IMR-90 (cell line): ENCODE results near the gene ZNF618. TPM values are rescaled to one million over a fixed set of nuclear protein-coding genes. Genes with fewer than 3 reads are reported as not detected.

Experiments used
- ATAC-seq: fragments of 200-7000 bp; cut with Tn5 transposase; 2 replicates; pipeline ENCODE4 v1.9.1; 2020; ENCODE audit warnings: low read depth, mild to moderate bottlenecking, moderate library complexity
- BruUV-seq: library from RNA; stranded (reverse); fragments of 400-500 nt; replicated peaks from 2 replicates; lab custom pipeline; 2021; lab: Mats Ljungman, UMichigan
- CTCF ChIA-PET: fragments of 300-600 bp; formaldehyde crosslinking; extraction: SDS; loops from one replicate; lab custom pipeline; 2021; ENCODE audit warnings: antibody characterized with exemption; lab: Yijun Ruan, JAX
- POLR2A ChIA-PET: fragments of 300-600 bp; sonication (Branson Sonifier 250); formaldehyde crosslinking; loops from one replicate; lab custom pipeline; 2022; ENCODE audit warnings: antibody characterized with exemption; ENCODE audit not compliant: unreplicated experiment; lab: Charles Lee
- DNase-seq: peaks from one replicate; pipeline ENCODE4 v3.0.0; 2013
- H2AFZ ChIP-seq: replicated peaks from 2 replicates; pipeline ENCODE3; 2013; ENCODE audit warnings: low read length, mild to moderate bottlenecking; ENCODE audit not compliant: poor library complexity
- H2AK5ac ChIP-seq: 2 replicates; pipeline ENCODE4 v1.6.1; 2013; ENCODE audit warnings: low read depth, low read length, inconsistent platforms
- H2AK9ac ChIP-seq: replicated peaks from 2 replicates; pipeline ENCODE3; 2013; ENCODE audit warnings: mild to moderate bottlenecking, low read depth, low read length, moderate library complexity; ENCODE audit not compliant: poor library complexity
- H2BK120ac ChIP-seq: 2 replicates; pipeline ENCODE4 v1.6.1; 2013; ENCODE audit warnings: low read depth, low read length, inconsistent platforms
- H2BK15ac ChIP-seq: 3 replicates; pipeline ENCODE4 v1.6.1; 2013; ENCODE audit warnings: low read depth, low read length, inconsistent platforms
- H2BK20ac ChIP-seq: 2 replicates; pipeline ENCODE4 v1.6.1; 2013; ENCODE audit warnings: low read depth, mild to moderate bottlenecking, inconsistent platforms, low read length, moderate library complexity
- H2BK5ac ChIP-seq: 2 replicates; pipeline ENCODE4 v1.6.1; 2013; ENCODE audit warnings: mild to moderate bottlenecking, low read depth, low read length, inconsistent platforms; ENCODE audit not compliant: poor library complexity, severe bottlenecking
- H3K14ac ChIP-seq: replicated peaks from 2 replicates; pipeline ENCODE4 v1.6.1; 2013; ENCODE audit warnings: low read depth, low read length, inconsistent platforms
- H3K18ac ChIP-seq: 2 replicates; pipeline ENCODE4 v1.6.1; 2013; ENCODE audit warnings: low read depth, low read length, control low read depth
- H3K23ac ChIP-seq: 2 replicates; pipeline ENCODE4 v1.6.1; 2013; ENCODE audit warnings: low read depth, low read length, inconsistent platforms
- H3K27ac ChIP-seq: 2 replicates; pipeline ENCODE4 v1.5.1; 2013; ENCODE audit warnings: mild to moderate bottlenecking, control low read depth, low read length; ENCODE audit not compliant: insufficient read depth
- H3K27me3 ChIP-seq: 2 replicates; pipeline ENCODE4 v1.6.1; 2013; ENCODE audit warnings: low read length; ENCODE audit not compliant: control insufficient read depth, insufficient read depth
- H3K36me3 ChIP-seq: 2 replicates; pipeline ENCODE4 v1.6.1; 2013; ENCODE audit warnings: low read length, mixed read lengths; ENCODE audit not compliant: control insufficient read depth, insufficient read depth
- H3K4ac ChIP-seq: 2 replicates; pipeline ENCODE4 v1.6.1; 2013; ENCODE audit warnings: low read depth, low read length, inconsistent platforms
- H3K4me1 ChIP-seq: 2 replicates; pipeline ENCODE4 v1.6.1; 2013; ENCODE audit warnings: low read length, mixed read lengths; ENCODE audit not compliant: control insufficient read depth, insufficient read depth
- H3K4me2 ChIP-seq: 2 replicates; pipeline ENCODE4 v1.6.1; 2013; ENCODE audit warnings: low read depth, mild to moderate bottlenecking, control low read depth, low read length, moderate library complexity
- H3K4me3 ChIP-seq: 2 replicates; pipeline ENCODE4 v1.5.1; 2013; ENCODE audit warnings: low read depth, mild to moderate bottlenecking, control low read depth, low read length, moderate library complexity; ENCODE audit not compliant: insufficient read depth
- H3K56ac ChIP-seq: 2 replicates; pipeline ENCODE4 v1.6.1; 2013; ENCODE audit warnings: low read length, inconsistent platforms; ENCODE audit not compliant: insufficient read depth; ENCODE audit errors: extremely low read depth
- H3K79me1 ChIP-seq, 2 experiments: 2 replicates each; pipeline ENCODE4 v1.6.1; 2013; ENCODE audit warnings: low read length in 2 of 2, inconsistent platforms in 1 of 2, low read depth in 1 of 2
- H3K9ac ChIP-seq: 2 replicates; pipeline ENCODE4 v1.6.1; 2013; ENCODE audit warnings: low read depth, low read length, control low read depth
- H3K9me1 ChIP-seq: 2 replicates; pipeline ENCODE4 v1.6.1; 2013; ENCODE audit warnings: low read length, inconsistent platforms; ENCODE audit not compliant: insufficient read depth
- H3K9me3 ChIP-seq: 2 replicates; pipeline ENCODE4 v1.6.1; 2013; ENCODE audit warnings: low read length; ENCODE audit not compliant: control insufficient read depth, insufficient read depth
- H4K20me1 ChIP-seq: 2 replicates; pipeline ENCODE4 v1.6.1; 2013; ENCODE audit warnings: low read length, inconsistent platforms; ENCODE audit not compliant: insufficient read depth
- H4K5ac ChIP-seq: 2 replicates; pipeline ENCODE4 v1.6.1; 2013; ENCODE audit warnings: mild to moderate bottlenecking, low read depth, low read length, control low read depth
- H4K8ac ChIP-seq, 2 experiments: 2 replicates each; pipeline ENCODE4 v1.6.1; 2013; ENCODE audit warnings: low read depth in 2 of 2, low read length in 2 of 2, control low read depth in 1 of 2, inconsistent platforms in 1 of 2
- H4K91ac ChIP-seq: 2 replicates; pipeline ENCODE4 v1.6.1; 2013; ENCODE audit warnings: low read depth, low read length, inconsistent platforms; ENCODE audit not compliant: insufficient read depth
- BHLHE40 ChIP-seq: fragments of 150-350 bp; IDR thresholded peaks from 2 replicates; pipeline ENCODE4 v1.6.1; 2016; ENCODE audit warnings: mild to moderate bottlenecking, low read depth, low read length
- CEBPB ChIP-seq: IDR thresholded peaks from 2 replicates; pipeline ENCODE4 v1.6.1; 2012; ENCODE audit warnings: low read depth, low read length, improper control_type of control experiment
- CHD1 ChIP-seq: IDR thresholded peaks from 2 replicates; pipeline ENCODE4 v1.6.1; 2012; ENCODE audit warnings: low read depth, low read length, improper control_type of control experiment
- CTCF ChIP-seq: conservative IDR thresholded peaks from 2 replicates; pipeline ENCODE4 v1.5.1; 2012; ENCODE audit warnings: mild to moderate bottlenecking, low read depth, low read length, improper control_type of control experiment
- FOS ChIP-seq: fragments of 150-350 bp; IDR thresholded peaks from 2 replicates; pipeline ENCODE4 v1.6.1; 2016; ENCODE audit warnings: low read depth, low read length
- MAZ ChIP-seq: IDR thresholded peaks from 2 replicates; pipeline ENCODE4 v1.6.1; 2012; ENCODE audit warnings: low read depth, mild to moderate bottlenecking, low read length, improper control_type of control experiment, moderate library complexity, borderline replicate concordance
- NFE2L2 ChIP-seq: fragments of 150-350 bp; IDR thresholded peaks from 2 replicates; pipeline ENCODE4 v1.6.1; 2016; ENCODE audit warnings: low read depth, mild to moderate bottlenecking, low read length
- RAD21 ChIP-seq: IDR thresholded peaks from 2 replicates; pipeline ENCODE4 v1.6.1; 2012; ENCODE audit warnings: low read length, improper control_type of control experiment
- RCOR1 ChIP-seq: IDR thresholded peaks from 2 replicates; pipeline ENCODE4 v1.6.1; 2012; ENCODE audit warnings: mild to moderate bottlenecking, low read length, improper control_type of control experiment; ENCODE audit not compliant: insufficient replicate concordance
- RFX5 ChIP-seq: IDR thresholded peaks from 2 replicates; pipeline ENCODE4 v1.8.0; 2012; ENCODE audit warnings: low read depth, mild to moderate bottlenecking, low read length, moderate library complexity
- SMC3 ChIP-seq: fragments of 150-350 bp; IDR thresholded peaks from 2 replicates; pipeline ENCODE4 v1.6.1; 2016; ENCODE audit warnings: low read depth, mild to moderate bottlenecking, antibody characterized with exemption, low read length, moderate library complexity
- WGBS, 2 experiments: methylation state at CpG; one replicate each; pipeline versions ENCODE4 v1.1.5 to v1.1.7; 2013; ENCODE audit warnings: missing lambda C conversion rate in 2 of 2; ENCODE audit not compliant: insufficient read length in 1 of 2; ENCODE audit errors: extremely low coverage in 2 of 2; 5-methylcytosine and 5-hydroxymethylcytosine counted together
- dilution Hi-C: fragments of 300-500 bp; cut with HindIII; formaldehyde crosslinking; loops from one replicate; pipeline ENCODE4 v1.14.3; 2018; ENCODE audit warnings: low sequenced_read_pairs; ENCODE audit not compliant: unreplicated experiment
- in situ Hi-C: fragments of 300-500 bp; cut with MboI; formaldehyde crosslinking; loops from 3 replicates; pipeline ENCODE4 v1.14.3; 2019; ENCODE audit warnings: low sequenced_read_pairs, inconsistent platforms, mixed read lengths
- intact Hi-C: fragments of 100-400 bp; cut with micrococcal nuclease; formaldehyde crosslinking; loops from 2 replicates; pipeline ENCODE4 v1.10.0; 2022
- polyA plus RNA-seq, 3 experiments: library from polyadenylated mRNA; depleted of rRNA; stranded (reverse); fragments of >200 nt; gene quantifications; 2 replicates each; pipeline ENCODE4 v1.2.3, GENCODE V29; 2012; ENCODE audit warnings: low replicate concordance in 1 of 3
- total RNA-seq: library from RNA; depleted of rRNA; stranded (reverse); fragments of >200 nt; gene quantifications from 2 replicates; pipeline ENCODE4 v1.2.3, GENCODE V29; 2012

Gene ZNF618
- total and polyA plus RNA-seq, 2 of the 4 experiments (the other 2 are of a cell fraction) = 8.2 to 9.4 TPM

GRCh38 chr9:113910036-113910639 lies 34.0 kb downstream of the ZNF618 start:
- peaks cover 60 to 91% of the 10 kb centered on the region in 2 experiments for H3K79me1 ChIP-seq
- in situ Hi-C loops = no loop called here
- TF ChIP-seq RAD21 = no peak
- no peak for TF ChIP-seq RFX5
- no peak for TF ChIP-seq CTCF
- no peak for TF ChIP-seq MAZ
- no peak for TF ChIP-seq NFE2L2
- TF ChIP-seq BHLHE40 = no peak
- TF ChIP-seq CHD1 = no peak
- TF ChIP-seq FOS = no peak
- no peak for TF ChIP-seq CEBPB
- TF ChIP-seq SMC3 = no peak
- no peak for TF ChIP-seq RCOR1
- no peak overlapping the region for H2BK5ac ChIP-seq
- ChIA-PET POLR2A (no interaction called here), CTCF (no interaction called here)
- no TSS peak for BruUV-seq
- intact Hi-C loops = no loop called here
- no peak overlapping the region for H2BK120ac ChIP-seq
- no peak overlapping the region for H4K8ac ChIP-seq
- H2BK20ac ChIP-seq = no peak overlapping the region
- H3K9me3 ChIP-seq = no peaks in the 10 kb centered on the region
- no peak overlapping the region for H2AK5ac ChIP-seq
- no peak overlapping the region for H2AFZ ChIP-seq
- H3K4me1 ChIP-seq = peaks cover 12% of the 10 kb centered on the region
- ATAC-seq (no peak), DNase-seq (no peak)
- peaks cover 29% of the 10 kb centered on the region; the same call in 1 of the 2 replicates for H3K9me1 ChIP-seq
- no peak overlapping the region for H4K5ac ChIP-seq
- H3K23ac ChIP-seq = no peak overlapping the region
- H2BK15ac ChIP-seq = no peak overlapping the region
- no peak overlapping the region for H3K4me3 ChIP-seq
- no peaks in the 10 kb centered on the region for H3K27me3 ChIP-seq
- H4K20me1 ChIP-seq = peaks cover 60% of the 10 kb centered on the region
- WGBS, 2 experiments = 86% methylated on average over 10 of the region's 11 CpGs; no CpG with 5 or more reads in 1 of the 2 experiments
- H4K91ac ChIP-seq = no peak overlapping the region
- H3K4me2 ChIP-seq = no peak overlapping the region
- dilution Hi-C loops = no loop called here
- H3K4ac ChIP-seq = no peak overlapping the region
- H3K18ac ChIP-seq = no peak overlapping the region
- H3K56ac ChIP-seq = no peak overlapping the region
- H3K9ac ChIP-seq = no peak overlapping the region
- no peaks in the 10 kb centered on the region; the same call in 1 of the 2 replicates for H3K36me3 ChIP-seq
- no peak overlapping the region for H3K14ac ChIP-seq
- H3K27ac ChIP-seq = no peak overlapping the region
- no peak overlapping the region for H2AK9ac ChIP-seq
